ENCODE results near the gene CTDSP1. TPM values are rescaled to one million over a fixed set of nuclear protein-coding genes. Genes with fewer than 3 reads are reported as not detected.

CTDSP1 gene
- total and polyA plus RNA-seq, 8 donors = 54.2 to 90.8 (median 76.3) TPM

GRCh38 chr2:218435003-218435982 is 35.6 kb downstream of the CTDSP1 start:
- Histone ChIP-seq H3K4me3 (no peak overlapping the region), H3K9me3 (no peaks in the 10 kb centered on the region), H3K4me1 (no peaks in the 10 kb centered on the region), H3K36me3 (no peaks in the 10 kb centered on the region), H3K27me3 (no peaks in the 10 kb centered on the region), H3K27ac (no peak overlapping the region)
- DNase-seq (peak in 1 of 6 donors; percentile 35), FAIRE-seq (no peak), ATAC-seq (no peak)
- TF ChIP-seq, protein P1, sequence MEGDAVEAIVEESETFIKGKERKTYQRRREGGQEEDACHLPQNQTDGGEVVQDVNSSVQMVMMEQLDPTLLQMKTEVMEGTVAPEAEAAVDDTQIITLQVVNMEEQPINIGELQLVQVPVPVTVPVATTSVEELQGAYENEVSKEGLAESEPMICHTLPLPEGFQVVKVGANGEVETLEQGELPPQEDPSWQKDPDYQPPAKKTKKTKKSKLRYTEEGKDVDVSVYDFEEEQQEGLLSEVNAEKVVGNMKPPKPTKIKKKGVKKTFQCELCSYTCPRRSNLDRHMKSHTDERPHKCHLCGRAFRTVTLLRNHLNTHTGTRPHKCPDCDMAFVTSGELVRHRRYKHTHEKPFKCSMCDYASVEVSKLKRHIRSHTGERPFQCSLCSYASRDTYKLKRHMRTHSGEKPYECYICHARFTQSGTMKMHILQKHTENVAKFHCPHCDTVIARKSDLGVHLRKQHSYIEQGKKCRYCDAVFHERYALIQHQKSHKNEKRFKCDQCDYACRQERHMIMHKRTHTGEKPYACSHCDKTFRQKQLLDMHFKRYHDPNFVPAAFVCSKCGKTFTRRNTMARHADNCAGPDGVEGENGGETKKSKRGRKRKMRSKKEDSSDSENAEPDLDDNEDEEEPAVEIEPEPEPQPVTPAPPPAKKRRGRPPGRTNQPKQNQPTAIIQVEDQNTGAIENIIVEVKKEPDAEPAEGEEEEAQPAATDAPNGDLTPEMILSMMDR (IDR thresholded peaks at IDR 0.05) = no peak
- intact Hi-C loops (cut with DNase I) = no loop called here
- 94 to 95% methylated on average over 11 of the region's 11 CpGs for WGBS, 2 donors

GRCh38 chr2:218436992-218437391 is 37.3 kb downstream of the CTDSP1 start:
- peaks cover 0 to 9% (median 0%) of the 10 kb centered on the region in 3 donors for H3K36me3 ChIP-seq
- no peak for ATAC-seq
- H3K9me3 ChIP-seq = no peaks in the 10 kb centered on the region
- no peak for DNase-seq
- WGBS, 2 donors = 79 to 91% methylated on average over 5 of the region's 5 CpGs
- H3K27ac ChIP-seq = no peak overlapping the region
- no peak for FAIRE-seq
- H3K27me3 ChIP-seq = no peaks in the 10 kb centered on the region
- TF ChIP-seq, protein P1 (IDR thresholded peaks at IDR 0.05) = no peak
- H3K4me3 ChIP-seq = no peak overlapping the region
- H3K4me1 ChIP-seq = no peaks in the 10 kb centered on the region
- intact Hi-C loops (cut with DNase I) = no loop called here

DNA sequence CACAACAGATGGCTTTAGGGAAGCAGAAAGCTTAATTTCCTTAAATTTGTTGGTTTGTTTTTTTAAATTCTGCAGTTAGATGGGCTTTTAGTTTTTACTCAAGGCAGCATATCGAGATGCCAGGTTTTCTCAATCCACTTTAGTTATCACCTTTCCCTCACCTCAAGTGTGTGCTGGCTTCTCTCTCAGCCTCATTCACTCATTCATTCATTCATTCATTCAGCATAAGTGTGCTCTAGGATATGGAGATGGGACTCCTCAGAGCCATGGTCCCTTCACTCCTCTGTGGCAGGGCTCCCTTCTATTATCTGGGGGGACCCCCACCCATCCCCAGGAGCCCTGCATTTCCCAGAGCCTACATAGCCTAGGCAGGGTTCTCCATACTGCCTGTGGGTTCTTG is 38.3 kb downstream of the CTDSP1 start:
- H3K27ac ChIP-seq = no peak overlapping the region
- DNase-seq = no peak
- 84 to 95% methylated on average over 1 of the region's 1 CpG for WGBS, 2 donors
- intact Hi-C loops (cut with DNase I) = no loop called here
- H3K27me3 ChIP-seq = no peaks in the 10 kb centered on the region
- TF ChIP-seq, protein P1 (IDR thresholded peaks at IDR 0.05) = no peak
- ATAC-seq = no peak
- H3K9me3 ChIP-seq = no peaks in the 10 kb centered on the region
- peaks cover 0 to 18% (median 0%) of the 10 kb centered on the region in 3 donors for H3K36me3 ChIP-seq
- H3K4me3 ChIP-seq = no peak overlapping the region
- H3K4me1 ChIP-seq = no peaks in the 10 kb centered on the region
- no peak for FAIRE-seq

GRCh38 chr2:218438596-218438995 is 38.9 kb downstream of the CTDSP1 start:
- Histone ChIP-seq H3K27me3 (no peaks in the 10 kb centered on the region), H3K4me1 (no peaks in the 10 kb centered on the region), H3K36me3 (peaks cover 0 to 20% (median 0%) of the 10 kb centered on the region in 3 donors), H3K4me3 (no peak overlapping the region), H3K27ac (no peak overlapping the region), H3K9me3 (no peaks in the 10 kb centered on the region)
- intact Hi-C loops (cut with DNase I) = no loop called here
- 80 to 94% methylated on average over 4 of the region's 4 CpGs for WGBS, 2 donors
- no peak for DNase-seq
- TF ChIP-seq, protein P1 (IDR thresholded peaks at IDR 0.05) = no peak
- no peak for FAIRE-seq
- no peak for ATAC-seq

Measured in pancreas (tissue), 10 donors.